GM19023 (cell line): ENCODE data around the gene PPP6R1.

ENCODE experiments used
- ATAC-seq: cut with Tn5 transposase; IDR thresholded peaks from one replicate; pipeline ENCODE4 v1.9.1; 2021; ENCODE audit warnings: mild to moderate bottlenecking, moderate library complexity; ENCODE audit not compliant: unreplicated experiment

Gene PPP6R1

GRCh38 chr19:55186080-55186479, 72.7 kb downstream of the PPP6R1 start:
- no peak for ATAC-seq

GRCh38 chr19:55181740-55182139, 77.1 kb downstream of the PPP6R1 start:
- no peak for ATAC-seq
